ENCODE data around the gene CLK3.

The CLK3 gene

DNA sequence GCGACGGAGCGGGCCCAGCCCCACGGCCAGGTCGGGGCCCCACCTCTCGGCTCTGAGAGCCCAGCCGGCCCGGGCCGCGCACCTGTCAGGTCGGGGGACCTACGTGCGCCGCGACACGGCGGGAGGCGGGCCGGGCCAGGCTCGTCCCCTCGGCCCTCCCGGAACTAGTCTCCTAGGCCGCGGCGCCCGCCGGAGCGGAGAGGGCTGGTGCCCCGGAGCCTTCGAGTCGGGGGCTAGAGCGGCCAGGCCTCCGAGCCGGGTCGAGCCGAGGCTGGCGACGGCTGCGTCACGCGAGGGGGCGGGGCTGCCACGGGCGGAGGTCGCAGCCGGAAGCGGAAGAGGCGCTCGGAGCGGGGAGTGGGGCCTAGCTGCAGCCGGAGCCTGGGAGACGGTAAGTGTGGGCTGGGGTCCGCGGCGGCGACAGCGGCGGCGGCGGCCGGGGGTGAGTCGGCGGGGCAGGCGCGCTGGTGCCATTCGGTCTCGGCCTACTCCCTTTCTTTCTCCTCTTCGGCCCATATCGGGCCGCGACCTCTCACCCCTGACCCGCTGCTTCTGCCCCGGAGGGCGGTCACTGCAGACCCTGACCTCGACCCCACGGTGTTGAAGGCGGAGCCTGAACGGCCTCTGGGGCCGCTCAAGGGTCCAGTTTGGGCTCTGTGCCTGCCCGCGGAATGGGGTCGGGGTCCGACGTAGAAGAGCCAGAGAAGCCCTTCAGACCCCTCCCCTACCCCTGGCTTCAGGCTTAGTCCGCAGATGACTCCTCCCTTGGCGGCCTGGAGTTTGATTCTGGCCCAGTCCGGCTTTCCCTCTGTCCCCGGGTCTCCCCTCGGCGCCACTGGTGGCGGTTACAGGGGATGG lies at the start of gene CLK3:
TSS of gene CLK3 (plus strand) at position 329 of the 858 bp plus-strand sequence. CDS start 3,361 bp downstream, outside the sequence.
- Histone ChIP-seq H3K27ac (peak within 1 kb of the TSS; percentile 91), H3K27me3 (ENCODE audit: insufficient read depth, low read depth, severe bottlenecking) (no peaks in the 10 kb centered on the region), H3K4me3 (ENCODE audit: low read depth, low read length) (peak within 1 kb of the TSS; percentile 93), H3K36me3 (peaks cover 18% of the 10 kb centered on the region), H3K9me3 (ENCODE audit: severe bottlenecking) (no peaks in the 10 kb centered on the region)
- peak; percentile 95 for DNase-seq
- TF ChIP-seq, protein P1, sequence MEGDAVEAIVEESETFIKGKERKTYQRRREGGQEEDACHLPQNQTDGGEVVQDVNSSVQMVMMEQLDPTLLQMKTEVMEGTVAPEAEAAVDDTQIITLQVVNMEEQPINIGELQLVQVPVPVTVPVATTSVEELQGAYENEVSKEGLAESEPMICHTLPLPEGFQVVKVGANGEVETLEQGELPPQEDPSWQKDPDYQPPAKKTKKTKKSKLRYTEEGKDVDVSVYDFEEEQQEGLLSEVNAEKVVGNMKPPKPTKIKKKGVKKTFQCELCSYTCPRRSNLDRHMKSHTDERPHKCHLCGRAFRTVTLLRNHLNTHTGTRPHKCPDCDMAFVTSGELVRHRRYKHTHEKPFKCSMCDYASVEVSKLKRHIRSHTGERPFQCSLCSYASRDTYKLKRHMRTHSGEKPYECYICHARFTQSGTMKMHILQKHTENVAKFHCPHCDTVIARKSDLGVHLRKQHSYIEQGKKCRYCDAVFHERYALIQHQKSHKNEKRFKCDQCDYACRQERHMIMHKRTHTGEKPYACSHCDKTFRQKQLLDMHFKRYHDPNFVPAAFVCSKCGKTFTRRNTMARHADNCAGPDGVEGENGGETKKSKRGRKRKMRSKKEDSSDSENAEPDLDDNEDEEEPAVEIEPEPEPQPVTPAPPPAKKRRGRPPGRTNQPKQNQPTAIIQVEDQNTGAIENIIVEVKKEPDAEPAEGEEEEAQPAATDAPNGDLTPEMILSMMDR (IDR thresholded peaks at IDR 0.05; ENCODE audit: low read depth, low read length) = no peak

GRCh38 chr15:74568594-74568993 lies 47.0 kb upstream of the CLK3 start:
- H3K27ac ChIP-seq = no peak overlapping the region
- DNase-seq = no peak
- H3K4me3 ChIP-seq (ENCODE audit: low read depth, low read length) = no peak overlapping the region
- peaks cover 35% of the 10 kb centered on the region for H3K36me3 ChIP-seq
- no peaks in the 10 kb centered on the region for H3K27me3 ChIP-seq (ENCODE audit: insufficient read depth, low read depth, severe bottlenecking)
- no peaks in the 10 kb centered on the region for H3K9me3 ChIP-seq (ENCODE audit: severe bottlenecking)
- TF ChIP-seq, protein P1 (IDR thresholded peaks at IDR 0.05; ENCODE audit: low read depth, low read length) = no peak

GRCh38 chr15:74569731-74570070 lies 45.9 kb upstream of the CLK3 start:
- Histone ChIP-seq H3K9me3 (ENCODE audit: severe bottlenecking) (no peaks in the 10 kb centered on the region), H3K36me3 (peaks cover 44% of the 10 kb centered on the region), H3K27me3 (ENCODE audit: insufficient read depth, low read depth, severe bottlenecking) (no peaks in the 10 kb centered on the region), H3K4me3 (ENCODE audit: low read depth, low read length) (no peak overlapping the region), H3K27ac (peak overlapping the region; percentile 25)
- TF ChIP-seq, protein P1 (IDR thresholded peaks at IDR 0.05; ENCODE audit: low read depth, low read length) = no peak
- no peak for DNase-seq

DNA sequence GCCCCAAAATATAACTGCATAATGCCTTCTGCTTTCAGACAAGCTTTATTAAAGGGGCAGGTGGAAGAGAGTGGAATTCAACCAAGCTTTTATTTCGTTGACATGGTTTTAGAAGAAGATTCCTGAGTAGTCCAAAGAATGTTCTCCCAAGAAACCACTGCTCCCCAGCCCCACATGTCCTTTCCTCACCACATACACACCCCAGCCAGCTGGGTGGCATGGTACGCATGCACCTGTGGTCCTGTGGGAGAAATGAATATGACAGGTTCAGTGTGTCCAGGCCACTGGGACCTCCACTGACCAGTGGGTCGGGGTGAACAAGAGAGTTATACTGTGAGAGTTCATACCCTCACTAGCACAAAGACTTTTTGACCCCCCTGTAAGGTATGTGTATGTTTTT lies 44.4 kb upstream of the CLK3 start:
- Histone ChIP-seq H3K4me3 (ENCODE audit: low read depth, low read length) (no peak overlapping the region), H3K9me3 (ENCODE audit: severe bottlenecking) (no peaks in the 10 kb centered on the region), H3K36me3 (peaks cover 56% of the 10 kb centered on the region), H3K27ac (peak overlapping the region; percentile 13; the same call in 1 of the 2 replicates), H3K27me3 (ENCODE audit: insufficient read depth, low read depth, severe bottlenecking) (no peaks in the 10 kb centered on the region)
- no peak for DNase-seq
- TF ChIP-seq, protein P1 (IDR thresholded peaks at IDR 0.05; ENCODE audit: low read depth, low read length) = no peak

DNA sequence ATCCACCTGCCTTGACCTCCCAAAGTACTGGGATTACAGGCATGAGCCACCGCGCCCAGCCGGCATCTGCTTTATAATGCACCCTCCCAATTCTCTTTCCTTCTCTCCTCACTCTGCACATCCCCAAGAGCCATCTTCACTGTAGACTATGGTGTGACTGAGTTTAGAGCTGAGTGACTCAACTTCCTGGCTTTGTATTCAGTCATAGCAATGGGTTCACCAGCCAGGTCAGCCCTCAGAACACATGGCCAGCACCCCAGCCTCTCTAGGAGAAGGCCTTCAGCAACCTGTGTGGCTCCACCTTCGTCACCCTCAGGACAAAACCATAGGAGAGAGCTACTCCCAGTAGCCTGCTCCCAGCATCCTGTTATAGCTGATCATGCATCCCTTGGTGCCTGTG lies 41.6 kb upstream of the CLK3 start:
- DNase-seq = no peak
- peaks cover 69% of the 10 kb centered on the region for H3K36me3 ChIP-seq
- H3K27me3 ChIP-seq (ENCODE audit: insufficient read depth, low read depth, severe bottlenecking) = no peaks in the 10 kb centered on the region
- no peaks in the 10 kb centered on the region for H3K9me3 ChIP-seq (ENCODE audit: severe bottlenecking)
- H3K4me3 ChIP-seq (ENCODE audit: low read depth, low read length) = no peak overlapping the region
- TF ChIP-seq, protein P1 (IDR thresholded peaks at IDR 0.05; ENCODE audit: low read depth, low read length) = no peak
- peak overlapping the region; percentile 86 for H3K27ac ChIP-seq

Measured in WERI-Rb-1 (cell line).